K562 (cell line): ENCODE measurements around the gene TANC1. TPM values are rescaled to one million over a fixed set of nuclear protein-coding genes. Genes with fewer than 3 reads are reported as not detected.

Experiments used
- ATAC-seq: fragments of 200-7000 bp; cut with Tn5 transposase; 3 replicates; pipeline ENCODE4 v1.9.1; 2020; ENCODE audit warnings: moderate library complexity
- BruUV-seq: library from RNA; stranded (reverse); fragments of 400-500 nt; replicated peaks from 2 replicates; lab custom pipeline; 2021; lab: Mats Ljungman, UMichigan
- CTCF ChIA-PET: fragments of 300-600 bp; formaldehyde crosslinking; extraction: SDS; loops from one replicate; lab custom pipeline; 2021; ENCODE audit warnings: low intra/inter-chr PET ratio; lab: Yijun Ruan, JAX
- POLR2A ChIA-PET: fragments of 300-600, 350-650 bp; sonication (Branson Sonifier 250); formaldehyde crosslinking; extraction: SDS; loops from one replicate; lab custom pipeline; 2021; ENCODE audit warnings: antibody characterized with exemption, inconsistent platforms; lab: Yijun Ruan, JAX
- DNase-seq, 4 experiments: peaks; one replicate each; pipeline versions ENCODE4 v3.0.0 to v3.0.0-alpha.2; 2011 to 2018; ENCODE audit warnings: low spot score in 3 of 4, mixed read lengths in 3 of 4; ENCODE audit errors: extremely low read depth in 1 of 4
- FAIRE-seq: peaks from 2 replicates; lab custom pipeline; 2011; peaks lifted over from hg19 to GRCh38; lab: Jason Lieb, UNC
- H2AFZ ChIP-seq: 2 replicates; pipeline ENCODE4 v1.6.0; 2011; ENCODE audit warnings: low read depth, low read length, control low read depth, inconsistent platforms
- H3K27ac ChIP-seq: fragments of 200-600 bp; 3 replicates; pipeline ENCODE4 v1.8.0; 2011; ENCODE audit warnings: low read depth, mild to moderate bottlenecking, control low read depth, inconsistent platforms, low read length, moderate library complexity, mixed read lengths; ENCODE audit errors: extremely low read depth
- H3K27me3 ChIP-seq, 2 experiments: fragments of 300-600 bp in 1 of 2; 2 replicates in 1 of 2; 3 replicates in 1 of 2; pipeline versions ENCODE4 v1.6.0 to v1.8.0; 2011; ENCODE audit warnings: inconsistent platforms in 2 of 2, low read length in 2 of 2, mild to moderate bottlenecking in 1 of 2, mixed read lengths in 1 of 2, moderate library complexity in 1 of 2; ENCODE audit not compliant: control insufficient read depth in 2 of 2, insufficient read depth in 2 of 2
- H3K36me3 ChIP-seq: fragments of 300-600 bp; 3 replicates; pipeline ENCODE4 v1.8.0; 2011; ENCODE audit warnings: mild to moderate bottlenecking, low read length, inconsistent platforms; ENCODE audit not compliant: control insufficient read depth, insufficient read depth
- H3K4me1 ChIP-seq, 2 experiments: fragments of 200-600 bp in 1 of 2; replicated peaks in 1 of 2; 2 replicates in 1 of 2; 3 replicates in 1 of 2; pipeline versions ENCODE4 v1.5.1 to v1.8.0; 2011; ENCODE audit warnings: inconsistent platforms in 2 of 2, low read length in 2 of 2, mild to moderate bottlenecking in 1 of 2, mixed read lengths in 1 of 2, moderate library complexity in 1 of 2; ENCODE audit not compliant: control insufficient read depth in 2 of 2, insufficient read depth in 2 of 2
- H3K4me2 ChIP-seq: 2 replicates; pipeline ENCODE4 v1.6.1; 2011; ENCODE audit warnings: low read length, control low read depth, inconsistent platforms, mixed read lengths; ENCODE audit not compliant: insufficient read depth
- H3K4me3 ChIP-seq: fragments of 200-600 bp; sonication (generic), shearing (Covaris generic); 2 replicates; pipeline ENCODE4 v1.5.1; 2016; ENCODE audit warnings: control low read depth, inconsistent platforms
- H3K79me2 ChIP-seq: fragments of 200-600 bp; 3 replicates; pipeline ENCODE4 v1.8.0; 2011; ENCODE audit warnings: low read length, inconsistent platforms; ENCODE audit not compliant: control insufficient read depth, insufficient read depth
- H3K9ac ChIP-seq, 2 experiments: 2 replicates each; pipeline versions ENCODE4 v1.6.0 to v1.6.1; 2011; ENCODE audit warnings: low read depth in 2 of 2, low read length in 2 of 2, control low read depth in 1 of 2, inconsistent platforms in 1 of 2, mild to moderate bottlenecking in 1 of 2, mixed read lengths in 1 of 2; ENCODE audit not compliant: insufficient read depth in 1 of 2
- H3K9me1 ChIP-seq: one replicate; pipeline ENCODE4 v1.6.0; 2011; ENCODE audit warnings: inconsistent platforms, mild to moderate bottlenecking, low read length, moderate library complexity; ENCODE audit not compliant: control insufficient read depth, insufficient read depth
- H3K9me3 ChIP-seq: replicated peaks from 2 replicates; pipeline ENCODE4 v1.5.1; 2011; ENCODE audit warnings: low read depth, low read length, inconsistent platforms; ENCODE audit not compliant: control insufficient read depth, insufficient read depth
- H4K20me1 ChIP-seq: replicated peaks from 2 replicates; pipeline ENCODE4 v1.6.1; 2011; ENCODE audit warnings: low read length, inconsistent platforms, mixed read lengths; ENCODE audit not compliant: control insufficient read depth, insufficient read depth
- CBFB ChIP-seq: sonication (generic); formaldehyde crosslinking; IDR thresholded peaks from 2 replicates; pipeline ENCODE4 v1.4.0; 2020; ENCODE audit warnings: mild to moderate bottlenecking, missing genetic modification reagents
- HNRNPK ChIP-seq: fragments of 200-400 bp; formaldehyde crosslinking; IDR thresholded peaks from one replicate; pipeline ENCODE4 v1.6.1; 2018; ENCODE audit warnings: mild to moderate bottlenecking, low read depth, low read length; ENCODE audit not compliant: poor library complexity, severe bottlenecking
- ILK ChIP-seq: fragments of 450-650 bp; IDR thresholded peaks from 2 replicates; pipeline ENCODE4 v1.6.1; 2016; ENCODE audit warnings: missing genetic modification characterization, low read depth, mild to moderate bottlenecking, missing compliant biosample characterization, moderate library complexity, borderline replicate concordance
- MAFG ChIP-seq: fragments of 450-650 bp; conservative IDR thresholded peaks from 2 replicates; pipeline ENCODE4 v1.6.1; 2016; ENCODE audit warnings: missing genetic modification characterization, missing compliant biosample characterization
- NR3C1 ChIP-seq: sonication (generic); formaldehyde crosslinking; IDR thresholded peaks from 2 replicates; pipeline ENCODE4 v1.8.1; 2022; ENCODE audit warnings: missing genetic modification reagents
- POLR2H ChIP-seq: IDR thresholded peaks from 2 replicates; pipeline ENCODE4 v1.6.1; 2016; ENCODE audit warnings: missing genetic modification characterization, low read depth, mild to moderate bottlenecking, control low read depth, missing compliant biosample characterization, moderate library complexity
- SMARCA5 ChIP-seq: fragments of 450-650 bp; IDR thresholded peaks from 2 replicates; pipeline ENCODE4 v1.6.1; 2016
- TCF3 ChIP-seq: sonication (generic); formaldehyde crosslinking; IDR thresholded peaks from 2 replicates; pipeline ENCODE4 v1.4.0; 2020; ENCODE audit warnings: mild to moderate bottlenecking, missing genetic modification reagents
- TCFL5 ChIP-seq: fragments of 250-450 bp; sonication (Bioruptor Pico); conservative IDR thresholded peaks from 2 replicates; pipeline ENCODE4 v1.6.1; 2021; ENCODE audit warnings: mild to moderate bottlenecking, moderate library complexity, matching md5 sums
- ZNF143 ChIP-seq: sonication (generic); formaldehyde crosslinking; IDR thresholded peaks from 2 replicates; pipeline ENCODE4 v1.9.0; 2022; ENCODE audit warnings: mild to moderate bottlenecking, missing genetic modification reagents
- ZNF57 ChIP-seq: fragments of 450-650 bp; formaldehyde crosslinking; IDR thresholded peaks from 2 replicates; pipeline ENCODE4 v1.4.0; 2020; ENCODE audit warnings: mild to moderate bottlenecking, moderate library complexity
- ZNF764 ChIP-seq: fragments of 250-450 bp; sonication (Bioruptor Pico); IDR thresholded peaks from 2 replicates; pipeline ENCODE4 v1.4.0; 2020; ENCODE audit warnings: low read depth, mild to moderate bottlenecking, moderate library complexity
- ZNF77 ChIP-seq: fragments of 250-450 bp; sonication (Bioruptor Pico); IDR thresholded peaks from 2 replicates; pipeline ENCODE4 v1.5.0; 2020
- WGBS: fragments of 100-300 bp; shearing (Covaris generic); methylation state at CpG from one replicate; pipeline ENCODE4 v1.1.6; 2016; ENCODE audit warnings: low coverage, mixed read lengths; ENCODE audit not compliant: insufficient coverage; ENCODE audit errors: missing lambda C conversion rate; 5-methylcytosine and 5-hydroxymethylcytosine counted together
- in situ Hi-C: fragments of 300-500 bp; cut with MboI; formaldehyde crosslinking; loops from 4 replicates; pipeline ENCODE4 v1.15.0; 2018; ENCODE audit warnings: inconsistent platforms, mixed read lengths
- intact Hi-C: fragments of 100-400 bp; cut with micrococcal nuclease; formaldehyde crosslinking; loops from 2 replicates; pipeline ENCODE4 v1.14.2; 2022
- polyA plus RNA-seq, 8 experiments: library from polyadenylated mRNA; depleted of rRNA in 4 of 8; stranded (reverse) in 5 of 8; unstranded in 3 of 8; fragments of >200 nt; fragmentation: Nextera tagmentation in 2 of 8; fragmentation: Illumina TruSeq in 1 of 8; extraction: Ambion mirVana in 2 of 8; extraction: Trizol in 1 of 8; gene quantifications; 2 replicates each; pipeline versions ENCODE4 v1.2.1 to v1.2.3, GENCODE V29; 2011 to 2014; ENCODE audit warnings: inconsistent platforms in 1 of 8, missing spikeins in 1 of 8
- total RNA-seq, 7 experiments: library from RNA; depleted of rRNA in 6 of 7; stranded (reverse); fragments of >200 nt in 6 of 7; fragmentation: Illumina TruSeq in 2 of 7; extraction: Trizol in 2 of 7; gene quantifications; 2 replicates each; pipeline versions ENCODE4 v1.2.1 to v1.2.3, GENCODE V29; 2011 to 2021; ENCODE audit warnings: low replicate concordance in 1 of 7
- TF ChIP-seq, protein P1 (sequence below): fragments of 450-650 bp; conservative IDR thresholded peaks from 2 replicates; pipeline ENCODE4 v1.6.1; 2016; ENCODE audit warnings: missing genetic modification characterization, low read depth, mild to moderate bottlenecking, missing compliant biosample characterization, moderate library complexity
- TF ChIP-seq, protein P2 (sequence below): fragments of 250-450 bp; sonication (Bioruptor Pico); IDR thresholded peaks from 2 replicates; pipeline ENCODE4 v1.8.0; 2022; ENCODE audit warnings: inconsistent platforms, mild to moderate bottlenecking, moderate library complexity, borderline replicate concordance
- TF ChIP-seq, protein P3 (sequence below): sonication (generic); formaldehyde crosslinking; IDR thresholded peaks from 2 replicates; pipeline ENCODE4 v1.8.0; 2022; ENCODE audit warnings: missing genetic modification reagents, mild to moderate bottlenecking, borderline replicate concordance

TANC1 gene
- total and polyA plus RNA-seq, 9 of the 15 experiments (the other 6 are each of a cell fraction or from before 2014, with no cell fraction given), result under 0.01 to 0.20 (median 0.07) TPM; not detected in 1

DNA sequence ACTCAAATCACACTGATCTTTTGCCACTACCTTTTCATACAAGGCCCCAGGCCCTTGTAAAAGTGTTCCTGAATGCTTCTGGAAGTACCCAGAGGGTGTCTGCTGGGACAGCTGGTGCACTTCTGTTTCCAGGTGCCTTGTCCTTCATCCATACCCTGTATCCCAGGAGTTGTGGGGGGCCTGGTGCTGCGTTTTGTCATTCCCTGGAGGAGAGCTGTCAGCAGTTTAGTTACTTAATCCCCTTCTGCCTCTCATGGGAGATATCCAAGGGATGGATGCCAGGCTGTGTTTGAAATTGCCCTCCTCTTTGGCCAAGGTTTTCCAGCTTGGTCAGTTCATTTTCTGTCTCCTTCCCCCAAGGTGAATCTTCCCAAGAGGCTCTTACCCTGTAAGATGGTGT is 159.8 kb downstream of the TANC1 start (continued):
- no peak for TF ChIP-seq POLR2H (tag)
- TF ChIP-seq, protein P1, sequence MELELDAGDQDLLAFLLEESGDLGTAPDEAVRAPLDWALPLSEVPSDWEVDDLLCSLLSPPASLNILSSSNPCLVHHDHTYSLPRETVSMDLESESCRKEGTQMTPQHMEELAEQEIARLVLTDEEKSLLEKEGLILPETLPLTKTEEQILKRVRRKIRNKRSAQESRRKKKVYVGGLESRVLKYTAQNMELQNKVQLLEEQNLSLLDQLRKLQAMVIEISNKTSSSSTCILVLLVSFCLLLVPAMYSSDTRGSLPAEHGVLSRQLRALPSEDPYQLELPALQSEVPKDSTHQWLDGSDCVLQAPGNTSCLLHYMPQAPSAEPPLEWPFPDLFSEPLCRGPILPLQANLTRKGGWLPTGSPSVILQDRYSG (tag), result no peak
- TF ChIP-seq MAFG (tag), result no peak
- TF ChIP-seq, protein P2, sequence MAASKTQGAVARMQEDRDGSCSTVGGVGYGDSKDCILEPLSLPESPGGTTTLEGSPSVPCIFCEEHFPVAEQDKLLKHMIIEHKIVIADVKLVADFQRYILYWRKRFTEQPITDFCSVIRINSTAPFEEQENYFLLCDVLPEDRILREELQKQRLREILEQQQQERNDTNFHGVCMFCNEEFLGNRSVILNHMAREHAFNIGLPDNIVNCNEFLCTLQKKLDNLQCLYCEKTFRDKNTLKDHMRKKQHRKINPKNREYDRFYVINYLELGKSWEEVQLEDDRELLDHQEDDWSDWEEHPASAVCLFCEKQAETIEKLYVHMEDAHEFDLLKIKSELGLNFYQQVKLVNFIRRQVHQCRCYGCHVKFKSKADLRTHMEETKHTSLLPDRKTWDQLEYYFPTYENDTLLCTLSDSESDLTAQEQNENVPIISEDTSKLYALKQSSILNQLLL (CRISPR knock-in tag), result no peak
- no peak for TF ChIP-seq TCFL5 (CRISPR knock-in tag)
- no peak for TF ChIP-seq NR3C1 (CRISPR knock-in tag)
- TF ChIP-seq ZNF143 (CRISPR knock-in tag), result no peak
- no peak for TF ChIP-seq TCF3

DNA sequence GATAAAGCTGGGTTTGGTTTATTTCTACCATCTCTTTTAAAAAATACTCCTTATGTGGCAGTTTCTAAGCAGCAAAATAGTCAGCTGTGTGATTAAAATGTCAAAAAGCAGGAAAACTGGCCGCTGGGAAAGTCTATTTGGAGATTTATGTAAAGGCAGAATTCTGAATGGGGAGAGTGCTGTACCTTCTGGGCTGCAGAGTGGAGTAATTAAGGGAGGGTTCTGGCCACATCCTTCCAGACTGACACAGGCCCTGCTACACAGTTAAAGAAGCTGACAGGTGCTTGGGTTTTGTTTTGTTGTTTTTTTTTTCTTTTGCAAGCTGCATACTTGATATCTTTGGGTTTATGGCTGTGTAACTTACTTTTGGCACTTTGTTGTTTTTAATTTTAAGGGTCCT is 160.8 kb downstream of the TANC1 start:
- 8% methylated on average over 1 of the region's 1 CpG for WGBS
- Histone ChIP-seq H3K27me3 (no peaks in the 10 kb centered on the region), H3K9ac (no peak overlapping the region), H4K20me1 (no peaks in the 10 kb centered on the region), H3K4me1 (peaks cover 17 to 33% of the 10 kb centered on the region in 2 experiments), H3K9me1 (no peaks in the 10 kb centered on the region), H3K36me3 (no peaks in the 10 kb centered on the region), H3K79me2 (no peaks in the 10 kb centered on the region), H3K4me3 (no peak overlapping the region), H3K9me3 (no peaks in the 10 kb centered on the region), H2AFZ (no peak overlapping the region), H3K27ac (no peak overlapping the region), H3K4me2 (no peak overlapping the region)
- no peak for DNase-seq
- no peak for FAIRE-seq
- no TSS peak for BruUV-seq
- ATAC-seq, result no peak
- in situ Hi-C loops (loop anchor here (10.0 kb wide), 1 partner anchor 224 kb away; no protein-coding TSS in a partner anchor), intact Hi-C loops (no loop called here)
- POLR2A ChIA-PET, result interaction anchor here (0.7 to 1.5 kb wide), 5 partner anchors 10 to 42 kb away, joined by 3 to 6 read pairs (median 3); no protein-coding TSS in a partner anchor
- CTCF ChIA-PET, result no interaction called here
- TF ChIP-seq CBFB (CRISPR knock-in tag), result no peak
- no peak for TF ChIP-seq ILK (tag)
- no peak for TF ChIP-seq ZNF57 (CRISPR knock-in tag)
- TF ChIP-seq ZNF77 (CRISPR knock-in tag), result no peak
- TF ChIP-seq HNRNPK, result no peak
- TF ChIP-seq ZNF764 (CRISPR knock-in tag), result no peak
- no peak for TF ChIP-seq SMARCA5
- TF ChIP-seq, protein P3, sequence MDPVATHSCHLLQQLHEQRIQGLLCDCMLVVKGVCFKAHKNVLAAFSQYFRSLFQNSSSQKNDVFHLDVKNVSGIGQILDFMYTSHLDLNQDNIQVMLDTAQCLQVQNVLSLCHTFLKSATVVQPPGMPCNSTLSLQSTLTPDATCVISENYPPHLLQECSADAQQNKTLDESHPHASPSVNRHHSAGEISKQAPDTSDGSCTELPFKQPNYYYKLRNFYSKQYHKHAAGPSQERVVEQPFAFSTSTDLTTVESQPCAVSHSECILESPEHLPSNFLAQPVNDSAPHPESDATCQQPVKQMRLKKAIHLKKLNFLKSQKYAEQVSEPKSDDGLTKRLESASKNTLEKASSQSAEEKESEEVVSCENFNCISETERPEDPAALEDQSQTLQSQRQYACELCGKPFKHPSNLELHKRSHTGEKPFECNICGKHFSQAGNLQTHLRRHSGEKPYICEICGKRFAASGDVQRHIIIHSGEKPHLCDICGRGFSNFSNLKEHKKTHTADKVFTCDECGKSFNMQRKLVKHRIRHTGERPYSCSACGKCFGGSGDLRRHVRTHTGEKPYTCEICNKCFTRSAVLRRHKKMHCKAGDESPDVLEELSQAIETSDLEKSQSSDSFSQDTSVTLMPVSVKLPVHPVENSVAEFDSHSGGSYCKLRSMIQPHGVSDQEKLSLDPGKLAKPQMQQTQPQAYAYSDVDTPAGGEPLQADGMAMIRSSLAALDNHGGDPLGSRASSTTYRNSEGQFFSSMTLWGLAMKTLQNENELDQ (CRISPR knock-in tag), result no peak
